CD4-positive, alpha-beta T cell treated with Interferon gamma for 1 hour (primary cell): ENCODE results near the gene COLGALT1.
"Not testable (repeated sequence)": the region's sequence is repeated elsewhere in the genome, so short reads cannot be mapped to it uniquely, and the experiment has no call there.

Experiments used
- DNase-seq: peaks from one replicate; pipeline ENCODE4 v3.0.0-alpha.2; 2020

COLGALT1 gene

GRCh38 chr19:17534767-17535166 lies 20.7 kb upstream of the COLGALT1 start:
- no peak for DNase-seq

- DNase-seq, result no peak
These were observed 18.5 kb upstream of the COLGALT1 start for GRCh38 chr19:17536955-17537354.

GRCh38 chr19:17538684-17539237 lies 16.7 kb upstream of the COLGALT1 start:
- DNase-seq, result no peak

GRCh38 chr19:17539238-17540117 lies 16.0 kb upstream of the COLGALT1 start:
- peak; percentile 97 for DNase-seq

GRCh38 chr19:17540174-17540573 lies 15.3 kb upstream of the COLGALT1 start:
- no peak for DNase-seq

GRCh38 chr19:17541184-17541759 lies 14.2 kb upstream of the COLGALT1 start:
- no peak for DNase-seq

GRCh38 chr19:17542042-17542441 lies 13.4 kb upstream of the COLGALT1 start:
- DNase-seq, result no peak

GRCh38 chr19:17542793-17543582 lies 12.5 kb upstream of the COLGALT1 start:
- no peak for DNase-seq

GRCh38 chr19:17543986-17544385 lies 11.5 kb upstream of the COLGALT1 start:
- no peak for DNase-seq

GRCh38 chr19:17544418-17544817 lies 11.0 kb upstream of the COLGALT1 start:
- DNase-seq, result no peak

GRCh38 chr19:17548145-17548544 lies 7.3 kb upstream of the COLGALT1 start:
- no peak for DNase-seq

GRCh38 chr19:17549085-17549740 lies 6.2 kb upstream of the COLGALT1 start:
- DNase-seq, result no peak

- no peak for DNase-seq
These were observed 5.3 kb upstream of the COLGALT1 start for GRCh38 chr19:17550076-17550667.

- DNase-seq, result not testable (repeated sequence)
These were observed 2.7 kb upstream of the COLGALT1 start for GRCh38 chr19:17552735-17553134.

- no peak for DNase-seq
These were observed 2.2 kb upstream of the COLGALT1 start for GRCh38 chr19:17553256-17553655.

GRCh38 chr19:17554968-17555479 lies 425 bp upstream of the COLGALT1 start:
- DNase-seq, result no peak

- peak; percentile 36 for DNase-seq
These were observed 722 bp downstream of the COLGALT1 start for GRCh38 chr19:17555929-17556813.

- no peak for DNase-seq
These were observed 1.5 kb downstream of the COLGALT1 start for GRCh38 chr19:17556995-17557394.

- DNase-seq, result peak; percentile 42
These were observed 2.0 kb downstream of the COLGALT1 start for GRCh38 chr19:17557466-17557865.

- DNase-seq, result peak; percentile 52
These were observed 4.8 kb downstream of the COLGALT1 start for GRCh38 chr19:17560205-17560595.

GRCh38 chr19:17562097-17562496 lies 6.6 kb downstream of the COLGALT1 start:
- no peak for DNase-seq
